Tibial nerve (tissue), 4 donors: Measurements from ENCODE around the gene SRA1.

Experiments
- EP300 ChIP-seq, 2 donors: sonication (generic); formaldehyde crosslinking; IDR thresholded peaks; one replicate each; pipeline ENCODE4 v1.6.1; 2017; ENCODE audit warnings: antibody characterized with exemption in 2 of 2, mild to moderate bottlenecking in 1 of 2
- TF ChIP-seq, protein P1 (sequence below), 5 experiments: fragments of 200-600 bp in 3 of 5; fragments of 450-650 bp in 2 of 5; sonication (generic) in 3 of 5; IDR thresholded peaks; one replicate each; pipeline ENCODE4 v1.5.1; 2016 to 2019; ENCODE audit warnings: antibody characterized with exemption in 5 of 5, mild to moderate bottlenecking in 3 of 5, moderate library complexity in 2 of 5

- TF ChIP-seq, protein P1, sequence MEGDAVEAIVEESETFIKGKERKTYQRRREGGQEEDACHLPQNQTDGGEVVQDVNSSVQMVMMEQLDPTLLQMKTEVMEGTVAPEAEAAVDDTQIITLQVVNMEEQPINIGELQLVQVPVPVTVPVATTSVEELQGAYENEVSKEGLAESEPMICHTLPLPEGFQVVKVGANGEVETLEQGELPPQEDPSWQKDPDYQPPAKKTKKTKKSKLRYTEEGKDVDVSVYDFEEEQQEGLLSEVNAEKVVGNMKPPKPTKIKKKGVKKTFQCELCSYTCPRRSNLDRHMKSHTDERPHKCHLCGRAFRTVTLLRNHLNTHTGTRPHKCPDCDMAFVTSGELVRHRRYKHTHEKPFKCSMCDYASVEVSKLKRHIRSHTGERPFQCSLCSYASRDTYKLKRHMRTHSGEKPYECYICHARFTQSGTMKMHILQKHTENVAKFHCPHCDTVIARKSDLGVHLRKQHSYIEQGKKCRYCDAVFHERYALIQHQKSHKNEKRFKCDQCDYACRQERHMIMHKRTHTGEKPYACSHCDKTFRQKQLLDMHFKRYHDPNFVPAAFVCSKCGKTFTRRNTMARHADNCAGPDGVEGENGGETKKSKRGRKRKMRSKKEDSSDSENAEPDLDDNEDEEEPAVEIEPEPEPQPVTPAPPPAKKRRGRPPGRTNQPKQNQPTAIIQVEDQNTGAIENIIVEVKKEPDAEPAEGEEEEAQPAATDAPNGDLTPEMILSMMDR (IDR thresholded peaks at IDR 0.05), result no peak
- no peak for TF ChIP-seq EP300 (IDR thresholded peaks at IDR 0.05)
These were observed 10.6 kb upstream of the SRA1 start for GRCh38 chr5:140567871-140568270.
